Measurements from ENCODE around the gene S100A7.

The S100A7 gene

GRCh38 chr1:153460551-153460950 is at the start of gene S100A7:
Gene S100A7 (minus strand): TSS chr1:153460651. CDS start chr1:153459013, 1,638 bp downstream.
- no peak for DNase-seq

- peak; percentile 64 for DNase-seq
Measured at GRCh38 chr1:153509729-153510354, 49.4 kb upstream of the S100A7 start.

GRCh38 chr1:153509036-153509435 is 48.6 kb upstream of the S100A7 start:
- DNase-seq: no peak

GRCh38 chr1:153507926-153508583 is 47.6 kb upstream of the S100A7 start:
- DNase-seq: no peak

GRCh38 chr1:153506831-153507413 is 46.5 kb upstream of the S100A7 start:
- no peak for DNase-seq

- DNase-seq: no peak
Measured at GRCh38 chr1:153506386-153506785, 45.9 kb upstream of the S100A7 start.

GRCh38 chr1:153505576-153505975 is 45.1 kb upstream of the S100A7 start:
- DNase-seq: no peak

GRCh38 chr1:153503766-153504165 is 43.3 kb upstream of the S100A7 start:
- DNase-seq: no peak

- no peak for DNase-seq
Measured at GRCh38 chr1:153498746-153499145, 38.3 kb upstream of the S100A7 start.

GRCh38 chr1:153495536-153495935 is 35.1 kb upstream of the S100A7 start:
- DNase-seq: no peak

- peak; percentile 69 for DNase-seq
Measured at GRCh38 chr1:153494976-153495535, 34.6 kb upstream of the S100A7 start.

- DNase-seq: no peak
Measured at GRCh38 chr1:153493343-153493960, 33.0 kb upstream of the S100A7 start.

GRCh38 chr1:153490272-153491051 is 30.0 kb upstream of the S100A7 start:
- no peak for DNase-seq

GRCh38 chr1:153488731-153489130 is 28.3 kb upstream of the S100A7 start:
- no peak for DNase-seq

- no peak for DNase-seq
Measured at GRCh38 chr1:153487707-153488106, 27.3 kb upstream of the S100A7 start.

- no peak for DNase-seq
Measured at GRCh38 chr1:153485863-153486262, 25.4 kb upstream of the S100A7 start.

- no peak for DNase-seq
Measured at GRCh38 chr1:153483776-153484175, 23.3 kb upstream of the S100A7 start.

GRCh38 chr1:153481124-153481523 is 20.7 kb upstream of the S100A7 start:
- no peak for DNase-seq

- DNase-seq: no peak
Measured at GRCh38 chr1:153478692-153479618, 18.5 kb upstream of the S100A7 start.

GRCh38 chr1:153478047-153478691 is 17.7 kb upstream of the S100A7 start:
- no peak for DNase-seq

- no peak for DNase-seq
Measured at GRCh38 chr1:153476491-153477093, 16.1 kb upstream of the S100A7 start.

All from activated gamma-delta T cell treated with Interleukin-2 at 50 U/mL for 16 hours (primary cell).